ENCODE results near the gene FAM174B.

Gene FAM174B

GRCh38 chr15:92643849-92644815 is 11.4 kb downstream of the FAM174B start:
- DNase-seq (ENCODE audit: low spot score) (no peak), FAIRE-seq (no peak)

GRCh38 chr15:92638709-92639365 is 16.7 kb downstream of the FAM174B start:
- FAIRE-seq: no peak
- no peak for DNase-seq (ENCODE audit: low spot score)

- DNase-seq (ENCODE audit: low spot score): no peak
- no peak for FAIRE-seq
Observed at GRCh38 chr15:92638291-92638708, 17.3 kb downstream of the FAM174B start.

GRCh38 chr15:92637626-92638025 is 17.9 kb downstream of the FAM174B start:
- DNase-seq (ENCODE audit: low spot score) (no peak), FAIRE-seq (no peak)

GRCh38 chr15:92636908-92637481 is 18.6 kb downstream of the FAM174B start:
- DNase-seq (ENCODE audit: low spot score) (no peak), FAIRE-seq (no peak)

GRCh38 chr15:92636401-92636907 is 19.1 kb downstream of the FAM174B start:
- FAIRE-seq (no peak), DNase-seq (ENCODE audit: low spot score) (no peak)

GRCh38 chr15:92634671-92635201 is 20.8 kb downstream of the FAM174B start:
- DNase-seq (ENCODE audit: low spot score) (no peak), FAIRE-seq (no peak)

- no peak for DNase-seq (ENCODE audit: low spot score)
- no peak for FAIRE-seq
Observed at GRCh38 chr15:92634060-92634459, 21.5 kb downstream of the FAM174B start.

- no peak for DNase-seq (ENCODE audit: low spot score)
- no peak for FAIRE-seq
Observed at GRCh38 chr15:92633418-92633817, 22.2 kb downstream of the FAM174B start.

- FAIRE-seq (no peak), DNase-seq (ENCODE audit: low spot score) (no peak)
Observed at GRCh38 chr15:92633001-92633400, 22.6 kb downstream of the FAM174B start.

- no peak for FAIRE-seq
- DNase-seq (ENCODE audit: low spot score): no peak
Observed at GRCh38 chr15:92631721-92632120, 23.9 kb downstream of the FAM174B start.

- FAIRE-seq: no peak
Observed at GRCh38 chr15:92629975-92630626, 25.5 kb downstream of the FAM174B start.

GRCh38 chr15:92629276-92629974 is 26.1 kb downstream of the FAM174B start:
- DNase-seq (ENCODE audit: low spot score): no peak
- no peak for FAIRE-seq

More at GRCh38 chr15:92629975-92630626, 25.5 kb downstream of the FAM174B start:
- no peak for DNase-seq (ENCODE audit: low spot score)

GRCh38 chr15:92627014-92627413 is 28.6 kb downstream of the FAM174B start:
- no peak for FAIRE-seq
- no peak for DNase-seq (ENCODE audit: low spot score)

- DNase-seq (ENCODE audit: low spot score) (no peak), FAIRE-seq (no peak)
Observed at GRCh38 chr15:92625251-92625980, 30.2 kb downstream of the FAM174B start.

GRCh38 chr15:92624401-92624991 is 31.1 kb downstream of the FAM174B start:
- DNase-seq (ENCODE audit: low spot score): no peak
- FAIRE-seq: no peak

- no peak for FAIRE-seq
- DNase-seq (ENCODE audit: low spot score): no peak
Observed at GRCh38 chr15:92623435-92623834, 32.1 kb downstream of the FAM174B start.

- FAIRE-seq: no peak
- no peak for DNase-seq (ENCODE audit: low spot score)
Observed at GRCh38 chr15:92621972-92622533, 33.5 kb downstream of the FAM174B start.

- no peak for DNase-seq (ENCODE audit: low spot score)
- no peak for FAIRE-seq
Observed at GRCh38 chr15:92620991-92621390, 34.6 kb downstream of the FAM174B start.
